COLO668 (cell line): ENCODE measurements around the gene KLHDC1.
"Not testable (repeated sequence)": the region's sequence is repeated elsewhere in the genome, so short reads cannot be mapped to it uniquely, and the experiment has no call there.

Experiments used
- DNase-seq: peaks from one replicate; lab custom pipeline; 2025; ENCODE audit not compliant: unreplicated experiment; lab: John Stamatoyannopoulos, UW

KLHDC1 gene

GRCh38 chr14:49781040-49781439 is 88.1 kb downstream of the KLHDC1 start:
- not testable (repeated sequence) for DNase-seq

GRCh38 chr14:49783394-49784014 is 90.6 kb downstream of the KLHDC1 start:
- DNase-seq = no peak

GRCh38 chr14:49786315-49786714 is 93.4 kb downstream of the KLHDC1 start:
- no peak for DNase-seq

GRCh38 chr14:49792618-49793017 is 99.7 kb downstream of the KLHDC1 start:
- DNase-seq = no peak

GRCh38 chr14:49796025-49796424 is 103.1 kb downstream of the KLHDC1 start:
- no peak for DNase-seq
